ENCODE measurements around the gene FMO1. TPM values are rescaled to one million over a fixed set of nuclear protein-coding genes. Genes with fewer than 3 reads are reported as not detected.

FMO1 gene
- total RNA-seq, 1 experiment from 2014 or later: not detected

- H2AFZ ChIP-seq (ENCODE audit: low read depth, low read length, poor library complexity, severe bottlenecking): no peak overlapping the region
- H3K27ac ChIP-seq (ENCODE audit: low read depth, low read length): no peak overlapping the region
- H3K79me2 ChIP-seq (ENCODE audit: insufficient read depth, low read length): no peaks in the 10 kb centered on the region
- H3K9me3 ChIP-seq (ENCODE audit: control insufficient read depth in 1 of 2, insufficient read depth in 1 of 2, low read depth in 1 of 2, low read length in 2 of 2): no peaks in the 10 kb centered on the region
- DNase-seq (ENCODE audit: low read depth, low spot score): no peak
- POLR2A ChIA-PET: no interaction called here
- intact Hi-C loops (cut with micrococcal nuclease): no loop called here
- H3K4me2 ChIP-seq (ENCODE audit: low read length): no peak overlapping the region
- no peaks in the 10 kb centered on the region; a peak in 1 of 4 replicates for H3K4me1 ChIP-seq (ENCODE audit: control insufficient read depth in 1 of 2, insufficient read depth in 2 of 2, low read length in 2 of 2)
- H3K9ac ChIP-seq (ENCODE audit: low read length): no peak overlapping the region
- TF ChIP-seq CEBPB (IDR thresholded peaks at IDR 0.05; ENCODE audit: low read depth): no peak
- TF ChIP-seq TCF7L2 (IDR thresholded peaks at IDR 0.05; ENCODE audit: borderline replicate concordance, extremely low read depth, insufficient read depth, insufficient read length): no peak
- no peak for TF ChIP-seq ZFX (IDR thresholded peaks at IDR 0.05)
- TF ChIP-seq EZH2 (IDR thresholded peaks at IDR 0.05): no peak
- no peak for TF ChIP-seq RAD21 (IDR thresholded peaks at IDR 0.05; ENCODE audit: low read depth)
- TF ChIP-seq ELF1 (IDR thresholded peaks at IDR 0.05; ENCODE audit: borderline replicate concordance, low read depth): no peak
- no peak for TF ChIP-seq SRF (IDR thresholded peaks at IDR 0.05; ENCODE audit: low read depth)
- TF ChIP-seq CBX3 (IDR thresholded peaks at IDR 0.05; ENCODE audit: low read depth): no peak
- no peak for TF ChIP-seq CTCF (IDR thresholded peaks at IDR 0.05 in 2 of 3, conservative IDR thresholded peaks at IDR 0.05 in 1 of 3; ENCODE audit: borderline replicate concordance in 1 of 3, insufficient read depth in 1 of 3, low read depth in 2 of 3, low read length in 2 of 3)
- no peak for TF ChIP-seq POLR2AphosphoS5 (IDR thresholded peaks at IDR 0.05; ENCODE audit: low read depth, low read length)
- TF ChIP-seq EGR1 (IDR thresholded peaks at IDR 0.05; ENCODE audit: low read depth): no peak
- TF ChIP-seq POLR2A (IDR thresholded peaks at IDR 0.05; ENCODE audit: borderline replicate concordance, extremely low read depth, insufficient read depth, insufficient read length): no peak
- TF ChIP-seq ZNF274 (IDR thresholded peaks at IDR 0.05; ENCODE audit: low read depth, low read length): no peak
- TF ChIP-seq ZBTB33 (IDR thresholded peaks at IDR 0.05; ENCODE audit: extremely low read depth, insufficient replicate concordance, low read length): no peak
- BruUV-seq (replicated peaks): no TSS peak
- RAD21 ChIA-PET (ENCODE audit: low non-redundant PET in 1 of 2, low total read pairs in 2 of 2, uncharacterized antibody in 2 of 2, unreplicated experiment in 2 of 2): no interaction called here
- H4K20me1 ChIP-seq (ENCODE audit: insufficient read depth): no peaks in the 10 kb centered on the region
- no peak for ATAC-seq
- H3K4me3 ChIP-seq (replicated peaks in 1 of 2; ENCODE audit: low read depth in 1 of 2, low read length in 2 of 2): no peak overlapping the region
- no peaks in the 10 kb centered on the region for H3K36me3 ChIP-seq (ENCODE audit: control insufficient read depth in 1 of 2, insufficient read depth in 2 of 2, low read length in 2 of 2)
- H3K27me3 ChIP-seq (ENCODE audit: insufficient read depth, low read length): no peaks in the 10 kb centered on the region
- no peaks in the 10 kb centered on the region for H3K9me2 ChIP-seq (ENCODE audit: insufficient read depth)
- CTCF ChIA-PET: interaction anchor here (2.1 kb wide), 1 partner anchor 57 kb away, joined by 5 read pairs; the partner anchor contains the start of gene FMO4
These were observed 8.8 kb downstream of the FMO1 start for GRCh38 chr1:171256940-171257606.

All from HCT116 (cell line).